GM21367 (cell line): ENCODE data around the gene SNX20.
A peak's percentile ranks its signal among the peaks of the same experiment; 100 is the strongest.

Experiments
- ATAC-seq: cut with Tn5 transposase; IDR thresholded peaks from one replicate; pipeline ENCODE4 v1.9.1; 2021; ENCODE audit not compliant: unreplicated experiment

The SNX20 gene

DNA sequence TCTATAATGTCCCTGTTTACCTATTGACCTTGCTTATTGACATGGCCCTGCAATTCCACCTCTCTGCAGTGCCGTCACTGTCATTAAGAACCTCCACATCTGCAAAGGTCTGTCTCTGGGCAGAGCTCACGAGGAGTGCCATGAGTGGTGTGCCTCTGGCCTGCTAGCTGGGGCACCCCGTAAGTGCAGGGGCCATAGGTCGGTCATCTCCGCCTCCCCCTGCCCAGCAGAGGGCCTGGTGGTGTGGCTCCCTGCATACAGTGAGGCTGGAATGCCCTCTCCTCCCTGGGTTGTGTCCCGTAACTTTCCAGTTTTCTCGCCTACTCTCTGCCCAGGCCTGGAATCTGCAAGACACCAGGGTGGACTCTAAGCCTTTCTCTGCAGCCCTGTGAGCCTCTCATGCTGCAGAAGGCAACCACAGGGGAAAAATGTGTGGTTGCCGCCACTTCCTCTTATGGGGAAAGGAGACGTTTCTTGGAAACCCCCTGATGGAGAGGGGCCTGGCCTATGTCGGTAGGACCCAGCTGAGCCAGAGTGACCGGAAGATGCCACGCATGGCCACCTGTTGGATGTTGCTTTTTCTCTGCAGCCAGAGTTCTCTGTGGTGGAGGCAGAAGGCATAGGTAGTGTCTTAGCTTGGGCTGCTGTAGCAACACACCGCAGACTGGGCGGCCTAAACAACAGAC, 2.7 kb upstream of the SNX20 start:
- peak; percentile 46 for ATAC-seq

DNA sequence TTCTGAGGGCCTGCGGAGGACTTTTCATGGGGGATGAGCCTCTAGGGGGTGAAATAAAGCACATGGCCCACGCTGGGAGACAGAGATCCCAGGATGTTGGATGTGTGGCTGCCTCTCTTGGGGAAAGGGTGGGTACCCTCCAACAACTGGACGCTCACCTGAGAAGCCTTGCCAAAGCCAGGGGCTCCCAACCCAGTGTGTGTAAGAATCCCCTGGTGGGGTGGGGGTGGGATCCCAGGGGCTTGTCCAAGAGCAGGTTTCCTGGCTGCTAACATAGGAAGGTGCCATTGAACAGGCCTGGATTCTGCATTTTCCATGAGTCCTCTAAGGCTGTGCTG, 587 bp downstream of the SNX20 start:
- ATAC-seq = no peak

DNA sequence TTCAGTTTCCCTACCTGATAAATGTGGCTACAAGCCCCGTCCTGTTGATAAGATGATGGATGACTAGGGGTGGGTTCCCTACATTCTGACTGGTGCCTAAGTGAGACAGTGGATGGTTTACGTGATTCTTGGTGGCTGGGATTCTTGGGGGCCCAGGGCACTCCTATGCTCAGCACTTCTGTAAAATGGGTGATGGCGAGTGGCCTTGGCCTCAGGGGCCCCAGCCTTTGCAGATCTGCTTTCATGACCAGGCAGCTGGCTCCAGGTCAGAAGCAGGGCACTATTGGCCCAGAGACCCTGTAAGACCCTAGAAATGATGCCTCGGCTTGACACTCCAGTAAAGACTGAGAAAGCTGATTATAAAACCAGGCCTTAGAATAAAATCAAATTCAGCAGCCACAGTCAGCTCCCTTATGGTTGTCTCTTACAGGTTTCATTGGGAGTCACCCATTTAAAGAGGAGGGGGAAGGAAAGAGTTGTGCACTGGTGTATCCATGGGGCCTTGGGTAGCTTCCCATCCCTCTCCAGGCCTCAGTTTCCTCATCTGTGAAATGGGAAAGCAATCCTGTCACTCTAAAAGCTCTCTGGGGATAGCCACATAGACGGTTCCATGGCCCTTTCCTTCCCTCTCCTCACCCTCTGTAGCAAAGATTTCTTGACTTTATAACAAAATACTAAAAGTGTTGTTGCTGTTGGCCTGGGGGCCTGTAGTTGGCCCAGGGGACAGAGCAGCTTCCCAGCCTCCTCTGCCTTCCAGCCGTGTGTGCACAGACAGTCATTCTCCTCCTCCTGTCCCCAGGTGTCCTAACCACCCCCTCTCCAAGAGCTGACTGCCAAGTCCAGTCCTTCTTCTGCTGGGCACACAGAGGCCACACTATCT, 1.2 kb downstream of the SNX20 start:
- ATAC-seq = no peak

DNA sequence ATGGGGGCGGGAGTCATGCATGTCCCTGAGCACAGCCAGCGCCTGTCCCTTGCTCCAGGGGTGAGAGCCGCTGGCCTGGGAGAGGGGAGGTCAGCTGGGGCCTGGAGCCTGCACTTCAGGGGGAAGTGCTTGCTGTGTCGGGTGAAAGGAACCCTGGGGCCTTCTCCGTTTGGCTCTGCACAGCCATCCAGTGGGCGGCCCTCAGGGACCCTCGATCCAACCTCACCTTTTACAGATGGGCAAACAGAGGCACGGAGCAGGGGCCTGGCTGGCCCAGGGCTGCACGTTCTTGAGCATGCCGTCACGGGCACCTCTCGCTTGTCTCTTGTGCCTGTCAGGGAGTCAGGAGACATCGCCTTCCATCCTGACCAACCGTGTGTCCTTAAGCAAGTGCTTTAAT, 1.8 kb downstream of the SNX20 start:
- ATAC-seq = no peak

DNA sequence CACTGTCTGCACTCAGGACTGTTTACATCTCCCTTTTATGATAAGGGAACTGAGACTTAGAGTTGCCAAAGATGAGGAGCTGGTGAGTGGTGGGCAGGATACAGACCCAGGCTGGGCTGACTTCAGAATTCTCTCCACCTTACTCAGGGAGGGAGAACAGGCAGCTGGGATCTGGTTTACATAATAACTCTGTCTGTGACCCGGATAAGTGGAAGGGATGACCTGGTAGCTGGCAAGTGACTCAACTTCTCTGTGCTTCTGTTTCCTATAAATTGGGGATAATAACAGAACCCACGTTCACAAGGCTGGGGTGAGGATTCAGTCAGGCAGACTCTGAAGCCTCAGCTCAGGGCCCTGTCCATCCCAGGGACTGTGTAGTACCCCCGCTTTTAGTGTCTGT, 2.6 kb downstream of the SNX20 start:
- ATAC-seq = no peak

DNA sequence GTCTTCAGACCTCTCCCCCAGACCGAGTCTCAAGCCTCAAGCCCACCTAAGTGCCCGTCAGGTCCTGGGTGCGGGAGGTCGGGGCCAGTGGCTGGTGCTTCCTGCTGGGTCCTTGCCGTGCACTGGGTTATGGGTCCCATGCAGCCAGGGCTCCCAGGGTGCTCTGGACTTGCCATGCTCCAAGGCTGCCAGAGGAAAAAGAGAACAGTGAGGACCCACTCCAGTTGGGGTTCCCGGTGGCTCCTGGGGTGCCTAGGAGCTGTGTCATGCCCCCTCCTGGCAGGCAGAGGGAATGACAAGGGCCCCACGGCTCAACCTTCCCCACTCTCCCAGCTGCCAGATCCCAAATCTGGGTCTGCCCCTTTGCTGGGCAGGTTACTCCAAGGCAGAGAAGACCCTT, 3.8 kb downstream of the SNX20 start:
- ATAC-seq = no peak

DNA sequence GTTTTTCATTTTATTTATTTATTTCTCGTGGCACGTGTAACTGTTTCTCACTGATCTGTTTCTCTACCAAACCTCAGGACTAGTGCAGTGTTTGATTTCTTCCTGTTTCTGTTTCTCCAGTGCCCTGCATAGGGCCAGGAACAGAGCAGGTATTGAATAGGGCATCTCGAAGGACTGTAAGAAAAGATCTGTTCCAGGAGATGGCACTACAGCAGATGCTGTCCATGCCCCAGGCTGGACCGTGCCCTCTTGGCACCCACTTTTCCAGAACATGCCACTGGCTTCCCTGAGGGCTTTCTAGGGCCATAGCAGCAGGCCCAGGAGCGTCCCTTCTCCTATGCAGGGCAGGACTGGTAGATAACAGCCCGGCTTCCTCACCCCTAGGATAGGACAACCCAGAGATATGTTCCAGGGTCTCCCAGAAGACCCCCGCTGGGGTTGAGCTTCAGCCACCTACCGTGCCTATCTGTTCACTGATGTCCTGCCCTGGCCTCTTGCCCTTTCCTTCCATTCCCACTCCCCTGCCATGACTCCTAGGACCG, 4.4 kb downstream of the SNX20 start:
- ATAC-seq = no peak

DNA sequence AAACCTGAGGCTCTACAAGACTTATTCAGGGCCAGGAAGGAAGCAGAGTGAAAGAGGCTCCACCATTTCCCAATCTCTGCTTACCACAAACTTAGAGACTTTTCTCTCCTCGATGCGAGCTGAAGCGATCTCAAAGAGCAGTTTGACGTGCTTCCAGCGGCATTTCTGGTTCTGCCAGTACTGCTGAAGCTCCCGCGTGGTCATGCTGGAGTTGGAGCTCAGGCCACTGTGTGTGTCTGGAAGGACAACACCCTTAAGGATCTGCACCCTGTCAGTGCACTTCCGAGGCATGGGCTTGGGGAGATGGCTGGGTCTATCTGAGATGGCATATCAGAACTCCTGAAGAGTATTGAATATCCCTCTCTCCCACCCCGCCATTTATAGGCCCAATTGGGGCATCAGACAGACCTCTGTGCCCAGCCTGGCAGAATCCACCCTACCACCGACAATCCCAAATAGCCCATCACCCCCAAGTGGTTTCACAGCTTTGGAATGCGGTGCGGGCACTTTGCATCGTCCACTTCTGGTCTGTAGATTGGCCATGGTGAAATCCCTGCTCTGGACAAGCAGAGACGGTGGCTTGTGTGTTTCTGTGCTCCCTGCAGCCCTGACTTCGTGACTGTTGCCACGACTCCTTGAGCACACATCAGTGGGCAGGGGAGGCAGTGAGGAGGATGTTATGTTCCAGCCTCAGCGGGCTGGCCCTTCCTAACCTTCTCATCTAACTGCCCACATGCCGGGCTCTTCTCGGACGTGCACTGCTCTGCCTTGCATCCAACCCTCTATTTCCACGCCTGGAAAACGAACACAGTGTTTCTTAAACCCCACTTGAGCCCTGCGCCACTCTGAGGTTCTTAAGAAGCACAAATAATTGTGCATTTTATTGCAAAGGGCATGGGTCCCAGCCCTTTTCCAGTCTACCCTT, 5.2 kb downstream of the SNX20 start:
- no peak for ATAC-seq

DNA sequence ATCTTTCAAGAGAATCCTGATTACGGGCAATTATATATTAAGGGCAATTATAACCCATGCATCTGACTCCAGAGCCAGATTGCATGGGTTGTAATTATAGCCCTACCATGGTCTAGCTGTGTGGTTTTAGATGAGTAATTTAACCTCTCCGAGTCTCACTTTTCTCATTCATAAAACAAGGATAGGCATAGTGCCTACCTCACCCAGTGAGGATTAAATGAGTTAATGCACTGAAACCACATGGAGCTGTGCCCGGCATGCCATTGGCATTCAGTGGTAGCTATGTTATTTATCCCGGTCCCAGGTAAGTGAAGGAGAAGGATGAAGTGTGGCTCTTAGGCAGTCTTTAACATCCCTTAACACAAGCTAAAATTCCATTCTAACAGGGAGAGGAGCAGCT, 6.3 kb downstream of the SNX20 start:
- no peak for ATAC-seq

DNA sequence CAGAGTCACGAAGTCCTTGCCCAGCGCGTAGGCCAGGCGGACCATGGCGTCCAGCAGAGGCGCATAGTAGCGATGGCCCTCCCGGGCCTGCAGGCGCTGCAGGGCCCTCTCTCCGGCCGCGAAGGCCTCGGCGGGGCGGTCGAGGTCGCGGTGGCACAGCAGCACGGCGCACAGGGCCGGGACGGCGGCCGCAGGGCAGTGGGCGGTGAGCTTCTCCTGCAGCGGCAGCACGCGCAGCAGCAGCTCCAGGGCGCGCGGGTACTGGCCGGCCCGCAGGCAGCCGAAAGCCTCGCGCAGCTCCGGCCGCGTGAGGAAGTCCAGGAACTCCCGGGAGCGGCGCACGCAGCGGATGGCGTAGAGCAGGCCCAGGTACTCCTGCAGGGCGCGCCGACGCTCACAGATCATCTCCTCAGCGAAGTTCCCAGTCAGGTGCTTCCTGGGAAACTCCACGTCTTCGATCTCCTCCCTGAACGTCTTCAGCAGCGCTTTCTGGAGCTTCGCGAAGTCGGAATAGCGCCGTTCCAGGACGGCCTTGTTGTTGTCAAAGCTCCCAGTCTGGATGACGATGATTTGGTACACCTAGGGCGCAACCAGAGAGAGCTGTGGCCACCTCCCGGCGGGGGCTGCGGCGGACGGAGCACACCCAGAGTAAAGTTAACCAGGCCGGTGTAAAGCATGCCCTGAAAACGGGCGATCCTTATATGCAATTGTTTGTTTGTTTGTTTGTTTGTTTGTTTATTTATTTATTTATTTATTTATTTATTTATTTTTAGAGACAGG, 7.4 kb downstream of the SNX20 start:
- no peak for ATAC-seq

DNA sequence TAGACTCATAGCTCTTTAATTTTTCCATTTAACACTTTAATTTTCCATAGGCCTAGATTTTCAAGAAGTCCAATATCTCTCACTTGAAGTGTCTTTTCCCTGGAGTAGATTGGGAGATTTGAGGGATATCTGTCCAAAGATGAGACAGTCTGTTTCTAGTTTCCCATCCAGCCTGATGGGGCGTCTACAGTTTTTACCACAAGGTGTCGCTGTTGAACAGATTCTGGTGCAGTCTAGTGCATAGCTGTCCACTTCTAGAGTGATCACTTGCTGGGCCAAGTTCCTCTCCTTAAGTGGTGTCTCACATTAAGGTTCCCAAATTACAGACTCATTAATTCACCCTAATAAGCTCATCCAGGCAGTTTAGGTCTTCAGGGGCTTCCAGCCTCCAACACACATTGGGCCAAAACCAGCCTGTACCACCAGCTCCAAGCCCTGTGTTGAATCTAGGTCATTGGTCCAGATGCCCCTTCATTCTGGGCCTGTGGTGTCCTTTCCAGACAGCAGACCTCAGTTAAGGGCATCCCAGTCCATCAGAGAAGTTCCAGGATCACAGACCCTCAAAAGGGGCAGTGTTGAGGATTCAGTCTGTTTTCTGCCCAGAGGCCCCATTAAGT, 9.4 kb downstream of the SNX20 start:
- no peak for ATAC-seq

DNA sequence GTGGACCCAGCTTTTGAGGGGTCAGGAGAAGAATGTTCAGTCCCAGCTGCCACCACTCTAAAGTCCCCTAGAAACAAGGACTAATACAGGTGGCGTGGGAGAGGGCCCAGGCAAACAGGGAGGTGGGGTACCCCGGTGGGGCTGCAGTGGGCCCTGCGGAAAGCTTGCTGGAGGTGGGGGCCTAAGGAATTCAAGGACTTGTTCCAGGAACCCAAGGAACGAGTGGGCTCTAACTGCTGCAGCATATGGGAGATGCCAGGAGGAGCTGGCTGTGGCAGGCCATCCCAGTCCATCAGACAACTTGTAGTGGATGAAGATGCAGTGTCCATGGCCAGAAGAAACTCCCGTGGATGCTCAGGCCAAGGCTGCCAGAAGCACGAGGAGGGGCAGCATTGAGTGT, 10.6 kb downstream of the SNX20 start:
- no peak for ATAC-seq

DNA sequence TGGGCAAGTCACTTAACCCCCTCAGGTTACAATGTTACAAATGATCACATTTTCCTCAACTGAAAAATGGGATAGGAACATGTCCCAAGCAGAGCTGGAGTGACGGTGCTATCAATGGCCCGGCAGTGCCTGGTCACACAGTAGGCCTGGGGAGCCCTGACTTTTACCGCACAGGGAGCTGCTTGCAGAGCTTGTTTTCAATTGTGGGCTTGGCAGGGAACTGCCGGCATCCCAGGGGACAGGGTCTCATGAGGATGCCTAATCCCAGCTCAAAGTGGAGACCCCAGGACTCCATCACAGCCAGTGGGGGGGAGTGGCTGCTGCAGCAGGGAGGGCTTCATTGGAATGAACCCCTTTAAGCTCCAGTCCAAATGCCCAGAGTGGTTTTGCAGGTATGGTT, 11.4 kb downstream of the SNX20 start:
- no peak for ATAC-seq

DNA sequence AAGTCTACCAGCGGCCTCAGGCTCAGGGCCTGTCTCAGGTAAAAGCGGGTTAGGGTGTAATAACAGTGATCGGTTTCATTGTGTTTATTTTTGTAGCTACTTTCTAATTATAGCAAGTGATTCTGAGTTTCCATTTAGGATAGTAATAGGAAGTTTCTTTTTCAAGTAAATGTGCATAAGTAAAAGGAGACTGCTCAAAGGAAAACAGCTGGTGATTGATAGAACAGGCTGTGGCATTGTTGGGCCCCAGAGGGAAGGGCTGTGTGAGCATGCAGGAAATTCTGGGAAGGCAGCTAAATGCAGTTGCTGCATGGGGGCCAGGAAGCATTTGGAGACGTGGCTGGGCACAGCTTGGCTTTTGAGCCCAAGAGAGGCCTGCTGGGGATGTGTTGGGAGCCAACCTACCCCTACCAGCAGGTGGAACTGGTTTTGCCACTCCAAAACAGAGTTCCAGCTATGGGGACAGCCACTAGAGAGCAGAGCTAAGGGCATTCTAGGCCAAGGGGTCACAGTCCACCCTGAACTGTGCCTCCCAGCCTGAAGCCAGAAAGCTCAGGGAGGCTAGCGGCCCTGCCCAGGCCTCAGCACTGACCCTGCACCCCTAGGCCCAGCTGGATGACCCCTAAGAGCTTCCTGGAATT, 12.6 kb downstream of the SNX20 start:
- ATAC-seq = no peak

DNA sequence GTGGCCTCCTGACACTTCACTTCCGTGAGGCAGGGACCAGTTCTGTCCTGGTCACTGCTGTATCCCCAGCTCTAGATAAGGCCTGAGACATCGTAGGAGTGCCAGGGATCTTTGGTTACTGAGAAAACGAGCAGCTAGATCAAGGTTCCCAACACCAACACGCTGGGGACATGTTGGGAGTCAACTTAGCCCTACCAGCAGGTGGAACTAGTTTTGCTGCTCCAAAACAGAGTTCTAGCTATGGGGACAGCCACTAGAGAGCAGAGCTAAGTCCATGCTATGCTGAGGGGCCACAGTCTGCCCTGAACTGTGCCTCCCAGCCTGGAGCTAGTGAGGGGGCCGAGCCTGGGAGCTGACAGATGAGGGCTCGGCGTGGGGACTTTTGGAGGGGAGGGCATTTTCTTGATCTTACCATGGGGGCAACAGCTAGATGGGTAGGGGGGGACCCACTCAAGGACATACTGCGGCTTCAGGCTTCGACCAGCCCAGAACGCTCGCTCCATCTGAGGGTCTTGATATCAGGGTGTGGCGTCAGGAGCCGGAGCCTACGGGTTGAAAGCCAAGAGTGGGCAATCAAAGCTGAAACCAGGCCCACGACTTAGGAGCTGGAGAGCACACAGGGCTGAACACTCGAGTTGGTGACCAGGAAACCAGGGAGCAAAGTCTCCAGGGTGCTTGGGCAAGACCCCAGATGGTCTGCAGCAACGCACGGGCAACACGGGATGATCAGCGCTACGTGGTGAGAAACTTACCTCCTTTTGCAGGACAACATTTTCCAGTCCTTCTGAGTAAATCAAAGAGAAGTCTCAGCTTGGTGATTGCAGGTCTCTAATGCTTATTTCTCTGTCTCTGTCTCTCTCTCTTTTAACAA, 13.4 kb downstream of the SNX20 start:
- ATAC-seq = no peak

DNA sequence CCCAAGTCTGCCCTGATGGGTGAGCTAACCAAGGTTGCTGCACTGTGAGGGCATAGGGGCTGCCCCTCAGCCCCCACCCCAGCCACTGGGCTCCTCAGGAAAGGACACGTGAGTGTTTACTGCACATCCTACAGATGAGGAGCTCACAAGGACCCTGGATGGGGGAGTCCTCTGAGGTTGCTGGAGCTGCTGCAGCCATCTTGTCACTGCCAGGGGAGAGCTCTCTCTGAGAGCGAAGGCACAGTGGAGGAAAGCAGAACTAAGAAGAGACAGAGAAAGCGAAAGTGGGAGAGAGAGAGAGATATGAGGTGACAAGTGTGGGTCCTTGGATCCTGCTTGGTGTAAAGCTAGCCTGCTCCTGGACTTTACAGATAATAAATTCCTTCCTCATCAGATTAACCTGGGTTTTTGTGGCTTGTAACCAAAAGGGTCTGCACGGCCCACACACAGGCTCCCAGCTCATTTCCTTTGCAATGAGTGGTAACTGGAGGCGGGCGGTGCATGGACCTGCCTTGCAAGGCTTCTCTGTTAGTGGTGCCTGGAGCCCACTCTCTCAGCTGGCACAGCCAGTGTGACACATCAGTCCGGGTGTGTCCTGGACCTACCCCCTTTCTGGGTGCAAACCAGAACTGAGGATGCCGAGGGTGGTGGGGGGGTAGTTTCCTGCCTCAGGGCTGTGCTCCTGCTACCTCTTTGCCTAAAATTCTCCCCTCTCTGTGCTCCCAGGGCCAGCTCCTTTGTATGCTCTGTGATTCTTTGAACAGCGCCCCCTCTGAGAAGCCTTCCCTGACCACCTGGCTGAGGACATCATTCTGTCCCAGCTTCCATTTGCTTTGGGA, 14.2 kb downstream of the SNX20 start:
- peak; percentile 80 for ATAC-seq

DNA sequence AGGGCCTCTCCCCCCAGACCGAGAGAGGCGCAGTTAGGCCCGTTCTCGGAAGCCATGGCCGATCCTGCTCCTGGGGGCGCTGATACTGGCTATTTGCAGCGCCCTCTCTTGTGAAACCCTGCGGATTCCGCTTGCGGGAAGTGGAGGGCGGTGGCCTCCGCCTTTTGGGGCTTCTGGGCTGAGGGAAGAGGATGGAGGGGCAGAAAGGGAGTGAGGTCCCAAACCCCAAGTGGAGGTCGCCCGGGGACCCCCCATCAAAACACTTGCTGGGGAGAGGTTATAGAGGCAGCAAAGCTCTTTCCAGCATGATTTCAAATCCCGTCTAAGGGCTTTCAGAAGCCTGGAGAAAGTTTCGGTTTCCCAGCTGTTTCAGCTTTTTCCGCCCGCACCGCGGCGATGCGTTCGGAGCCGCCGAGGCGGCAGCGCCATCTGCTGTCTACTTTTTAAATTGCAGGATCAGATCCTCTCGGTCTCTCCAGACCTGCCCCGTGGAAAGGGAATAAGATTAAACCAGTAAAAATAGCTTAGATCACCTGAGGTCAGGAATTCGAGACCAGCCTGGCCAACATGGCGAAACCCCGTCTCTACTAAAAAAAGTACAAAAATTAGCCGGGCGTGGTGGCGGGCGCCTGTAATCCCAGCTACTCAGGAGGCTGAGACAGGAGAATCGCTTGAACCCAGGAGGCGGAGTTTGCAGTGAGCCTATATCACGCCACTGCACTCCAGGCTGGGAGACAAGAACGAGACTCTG, 15.8 kb downstream of the SNX20 start:
- ATAC-seq = no peak
